Skeletal muscle cell (primary cell): Measurements from ENCODE around the gene CNOT11.
"Not testable (repeated sequence)": the region's sequence is repeated elsewhere in the genome, so short reads cannot be mapped to it uniquely, and the experiment has no call there.

Experiments used
- DNase-seq: peaks from one replicate; pipeline ENCODE4 v3.0.0-alpha.2; 2010; ENCODE audit warnings: low read depth
- H3K4me3 ChIP-seq: 2 replicates; pipeline ENCODE4 v1.5.1; 2011; ENCODE audit warnings: low read depth, mild to moderate bottlenecking, control low read depth, low read length, moderate library complexity

CNOT11 gene

DNA sequence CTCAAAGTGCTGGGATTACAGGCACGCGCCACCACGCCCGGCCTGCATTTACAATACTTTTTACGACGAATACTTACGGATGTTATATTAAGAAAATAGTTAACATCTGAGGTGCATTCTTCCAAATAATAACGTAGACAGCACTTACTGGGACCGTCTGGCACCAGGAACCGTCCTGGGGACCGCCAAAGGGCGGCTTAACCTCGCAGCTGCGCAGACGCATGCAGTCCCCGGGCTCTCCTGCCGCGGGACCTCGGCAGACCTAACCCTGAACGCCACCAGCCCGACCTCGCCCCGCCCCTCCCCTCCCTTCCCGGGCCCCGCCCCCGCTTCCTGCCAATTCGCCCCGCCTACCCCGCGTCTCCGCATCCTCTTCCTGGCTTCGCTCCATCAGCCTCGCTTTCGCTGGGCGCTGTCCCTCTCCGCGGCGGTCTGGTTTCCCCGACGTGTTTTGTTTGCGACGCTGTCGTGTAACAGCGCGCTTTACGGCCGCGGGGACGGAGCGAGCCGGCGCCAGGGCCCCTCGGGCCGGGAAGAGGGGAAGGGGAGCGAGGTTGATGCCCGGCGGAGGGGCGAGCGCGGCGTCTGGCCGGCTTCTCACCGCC is at the start of gene CNOT11:
CNOT11 (plus strand) TSS at position 479 of the 605 bp plus-strand sequence; CDS start at position 558, 79 bp downstream.
- peak; percentile 94 for DNase-seq
- H3K4me3 ChIP-seq, result peak within 1 kb of the TSS; percentile 99

DNA sequence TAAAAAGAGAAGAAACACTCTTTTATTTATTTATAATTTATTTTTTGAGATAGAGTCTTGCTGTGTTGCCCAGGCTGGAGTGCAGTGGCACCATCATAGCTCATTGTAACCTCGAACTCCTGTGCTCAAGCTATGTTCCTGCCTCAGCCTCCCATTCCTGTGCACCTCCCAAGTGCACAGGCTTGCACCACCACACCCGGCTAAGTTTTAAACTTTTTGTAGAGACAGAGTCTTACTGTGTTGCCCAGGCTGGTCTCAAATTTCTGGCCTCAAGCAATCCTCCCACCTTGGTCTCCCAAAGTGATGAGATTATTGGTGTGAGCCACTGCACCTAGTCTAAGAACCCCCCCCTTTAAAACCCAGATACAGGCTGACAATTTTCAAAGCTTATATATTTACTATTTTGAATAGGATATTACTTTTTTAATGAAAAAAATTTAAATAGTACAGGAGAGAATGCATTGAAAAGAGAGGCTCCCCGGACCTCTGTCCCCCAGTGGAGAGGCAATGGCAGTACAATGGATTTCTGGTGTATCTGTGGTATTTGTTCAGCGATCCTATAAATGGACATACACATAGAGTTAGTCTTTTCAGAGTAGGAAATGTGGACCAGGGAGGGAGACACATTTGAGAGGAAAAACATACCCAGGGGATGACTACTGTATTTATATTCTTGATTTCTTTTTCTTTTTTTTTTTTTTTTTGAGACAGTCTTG is 48.1 kb upstream of the CNOT11 start:
- no peak for DNase-seq
- no peak overlapping the region for H3K4me3 ChIP-seq

DNA sequence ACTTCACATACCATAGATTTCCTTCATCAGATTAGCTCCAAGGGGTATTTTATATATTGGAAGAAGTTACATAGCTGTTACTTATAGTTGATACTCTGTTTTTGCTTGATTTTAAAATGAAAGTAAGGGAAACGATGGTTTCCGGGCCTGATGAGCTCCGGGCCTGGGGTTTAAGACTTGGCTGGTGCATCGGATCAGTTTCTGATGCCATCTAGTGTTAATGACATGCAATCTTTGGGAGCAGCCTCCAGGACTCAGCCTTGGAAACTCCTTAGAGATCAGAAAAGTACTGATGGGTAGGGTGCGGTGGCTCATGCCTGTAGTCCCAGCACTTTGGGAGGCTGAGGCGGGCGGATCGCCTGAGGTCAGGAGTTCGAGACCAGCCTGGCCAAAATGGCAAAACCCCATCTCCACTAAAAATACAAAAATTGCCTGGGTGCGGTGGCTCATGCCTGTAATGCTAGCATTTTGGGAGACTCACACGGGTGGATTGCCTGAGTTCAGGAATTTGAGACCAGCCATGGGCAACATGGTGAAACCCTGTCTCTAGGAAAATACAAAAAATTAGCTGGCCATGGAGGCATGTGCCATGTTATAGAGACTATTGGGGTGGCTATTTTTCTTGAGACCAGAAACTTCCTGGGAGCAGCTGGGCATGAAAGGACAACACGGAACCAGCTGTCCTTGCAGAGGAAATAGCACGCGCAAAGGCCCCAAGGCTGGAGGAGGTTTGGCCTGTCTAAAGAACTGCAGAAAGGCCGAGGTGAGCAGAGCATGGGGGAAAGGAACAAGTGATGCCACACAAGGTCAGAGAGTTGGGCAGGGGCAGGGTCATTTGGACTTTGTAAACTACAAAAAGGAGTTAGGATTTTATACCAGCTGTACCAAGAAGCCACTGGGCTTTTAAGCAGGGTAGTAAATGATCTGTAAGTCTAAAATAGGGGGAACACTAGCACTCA is 46.9 kb upstream of the CNOT11 start:
- DNase-seq, result peak; percentile 39
- H3K4me3 ChIP-seq, result peak overlapping the region; percentile 17

DNA sequence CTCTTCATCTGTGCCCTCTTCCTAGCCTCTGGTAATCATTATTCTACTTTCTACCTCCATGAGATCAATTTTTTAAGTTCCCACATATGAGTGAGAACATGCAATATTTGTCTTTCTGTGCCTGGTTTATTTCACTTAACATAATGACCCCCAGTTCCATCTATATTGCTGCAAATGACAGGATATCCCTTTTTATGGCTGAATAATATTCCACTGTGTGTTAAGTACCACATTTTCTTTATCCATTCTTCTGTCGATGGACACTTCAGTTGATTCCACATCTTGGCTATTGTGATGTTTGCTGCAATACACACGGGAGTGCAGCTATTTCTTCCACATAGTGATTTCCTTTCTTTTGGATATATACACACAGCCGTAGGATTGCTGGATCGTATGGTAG is 43.9 kb upstream of the CNOT11 start:
- DNase-seq, result no peak

DNA sequence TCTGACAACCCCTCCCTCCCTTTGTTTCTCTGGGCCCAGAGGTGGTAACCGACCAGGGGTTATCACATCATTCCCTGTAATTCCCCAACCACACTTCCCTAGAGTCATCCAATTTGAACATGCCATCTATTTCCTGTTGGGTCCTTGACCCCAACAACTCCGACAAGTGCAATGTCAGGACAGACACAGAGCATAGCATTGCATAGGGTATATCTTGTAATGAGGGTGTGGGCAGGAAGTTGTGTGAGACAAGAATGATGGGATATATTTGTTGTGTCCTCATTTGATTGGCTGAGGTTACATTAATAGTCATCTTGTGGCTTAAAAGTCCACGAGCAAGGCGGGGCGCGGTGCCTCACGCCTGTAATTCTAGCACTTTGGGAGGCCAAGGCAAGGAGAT is 33.4 kb upstream of the CNOT11 start:
- no peak for DNase-seq
- H3K4me3 ChIP-seq, result no peak overlapping the region

More for the DNA sequence above, 43.9 kb upstream of the CNOT11 start:
- H3K4me3 ChIP-seq, result no peak overlapping the region

DNA sequence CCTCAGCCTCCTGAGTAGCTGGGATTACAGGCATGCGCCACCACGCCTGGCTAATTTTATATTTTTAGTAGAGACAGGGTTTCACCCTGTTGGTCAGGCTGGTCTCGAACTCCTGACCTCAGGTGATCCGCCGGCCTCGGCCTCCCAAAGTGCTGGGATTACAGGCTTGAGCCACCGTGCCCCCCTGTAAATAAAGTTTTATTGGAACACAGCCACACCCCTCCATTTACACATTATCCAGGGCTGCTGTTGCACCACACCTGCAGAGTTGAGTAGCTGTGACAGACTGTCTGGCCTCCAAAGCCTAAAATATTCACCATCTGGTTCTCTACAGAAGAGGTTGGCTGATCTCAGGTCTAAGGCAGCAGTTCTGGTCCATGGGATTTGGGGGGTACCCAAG is 32.6 kb upstream of the CNOT11 start:
- DNase-seq, H3K4me3 ChIP-seq: not testable (repeated sequence)

DNA sequence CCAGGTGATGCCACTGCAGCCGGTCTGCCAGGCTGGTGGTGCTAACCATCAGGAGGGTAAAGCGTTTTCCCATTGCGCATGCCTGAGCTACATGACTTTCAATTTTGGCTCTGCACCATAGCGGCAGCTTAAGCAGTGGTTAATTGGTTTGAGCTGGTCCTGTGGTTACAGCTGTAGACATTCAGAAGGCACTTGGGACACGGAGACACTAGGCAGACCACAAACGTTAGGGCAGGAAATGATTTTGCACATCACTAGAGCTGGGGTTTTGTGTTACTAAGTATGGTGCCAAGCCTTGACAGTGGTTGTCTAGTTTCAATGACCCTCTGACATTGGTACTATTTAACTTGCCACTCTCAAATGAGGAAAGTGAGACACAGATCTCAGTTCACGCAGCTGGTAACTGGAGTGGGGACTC is 28.9 kb upstream of the CNOT11 start:
- H3K4me3 ChIP-seq, result no peak overlapping the region
- DNase-seq, result no peak

DNA sequence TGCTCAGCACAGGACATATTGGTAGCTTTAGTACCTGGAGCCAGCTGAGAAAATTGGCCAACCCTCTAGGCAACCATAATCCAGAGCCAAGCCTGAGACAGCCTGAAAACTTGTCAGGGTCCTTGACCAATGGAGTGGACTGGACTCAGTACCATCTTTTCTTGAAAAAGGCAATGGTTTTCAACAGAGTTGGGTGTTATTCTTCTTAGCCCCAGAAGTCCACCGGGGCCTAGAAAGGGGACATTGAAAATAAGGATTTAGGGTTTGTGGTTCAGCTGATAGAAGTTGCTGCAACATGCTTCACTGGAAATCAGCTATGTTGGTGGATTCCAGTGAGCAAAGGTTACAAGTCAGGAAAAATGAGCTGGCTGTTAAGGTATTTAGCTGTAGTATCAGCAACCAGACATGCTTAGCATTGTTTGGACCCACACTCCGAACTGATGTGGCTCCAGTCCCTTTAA is 22.1 kb upstream of the CNOT11 start:
- no peak for DNase-seq
- no peak overlapping the region for H3K4me3 ChIP-seq

DNA sequence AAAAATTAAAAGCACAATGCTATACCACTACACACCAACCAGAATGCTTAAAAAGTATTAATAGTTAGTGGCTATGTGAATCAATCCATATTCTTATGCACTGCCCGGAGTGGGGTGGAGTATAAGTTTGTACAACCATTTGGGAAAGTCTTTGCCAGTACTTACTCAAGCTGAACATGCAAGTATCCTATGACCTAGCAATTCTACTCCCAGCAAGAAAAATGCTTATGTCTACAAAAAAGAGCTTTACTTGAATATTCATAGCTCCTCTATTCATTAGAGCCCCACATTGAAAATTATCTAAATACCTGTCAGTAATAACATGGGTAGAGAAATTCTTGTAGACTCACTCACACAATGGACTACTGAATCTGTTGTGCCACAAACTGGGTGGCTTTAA is 21.4 kb upstream of the CNOT11 start:
- no peak overlapping the region for H3K4me3 ChIP-seq
- no peak for DNase-seq

DNA sequence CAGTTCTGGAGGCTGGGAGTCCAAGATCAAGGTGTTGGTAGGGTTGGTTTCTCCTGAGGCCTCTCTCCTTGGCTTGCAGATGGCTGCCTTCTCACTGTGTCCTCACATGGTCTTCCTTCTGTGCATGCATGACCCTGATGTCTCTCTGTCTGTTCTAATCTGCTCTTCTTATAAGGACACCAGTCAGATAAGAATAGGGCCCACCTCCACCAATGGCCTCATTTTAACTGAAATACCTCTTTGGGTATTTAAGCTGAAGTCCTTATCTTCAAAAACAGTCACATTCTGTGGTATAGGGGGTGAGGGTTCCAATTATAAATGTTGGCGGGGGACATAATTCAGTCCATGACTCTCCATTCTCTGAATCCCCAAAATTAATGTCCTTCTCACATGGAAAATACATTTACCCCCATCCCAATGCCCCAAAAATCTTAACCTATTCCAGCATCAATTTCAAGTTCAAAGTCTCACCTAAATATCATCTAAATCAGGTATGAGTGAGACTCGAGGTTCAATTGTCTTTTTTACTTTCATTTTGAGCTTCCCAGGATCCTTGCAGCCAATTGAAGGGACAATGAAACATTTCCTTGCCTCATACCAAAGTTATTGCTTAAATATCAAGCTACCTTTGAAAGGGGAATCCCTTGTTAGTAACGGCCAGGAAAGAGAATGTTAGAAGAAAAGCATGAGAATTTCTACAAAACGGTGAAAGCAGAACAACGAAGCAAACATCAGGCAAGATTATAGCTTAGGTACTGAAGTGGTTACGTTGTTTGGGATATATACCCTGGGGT is 20.6 kb upstream of the CNOT11 start:
- no peak for DNase-seq
- no peak overlapping the region for H3K4me3 ChIP-seq

DNA sequence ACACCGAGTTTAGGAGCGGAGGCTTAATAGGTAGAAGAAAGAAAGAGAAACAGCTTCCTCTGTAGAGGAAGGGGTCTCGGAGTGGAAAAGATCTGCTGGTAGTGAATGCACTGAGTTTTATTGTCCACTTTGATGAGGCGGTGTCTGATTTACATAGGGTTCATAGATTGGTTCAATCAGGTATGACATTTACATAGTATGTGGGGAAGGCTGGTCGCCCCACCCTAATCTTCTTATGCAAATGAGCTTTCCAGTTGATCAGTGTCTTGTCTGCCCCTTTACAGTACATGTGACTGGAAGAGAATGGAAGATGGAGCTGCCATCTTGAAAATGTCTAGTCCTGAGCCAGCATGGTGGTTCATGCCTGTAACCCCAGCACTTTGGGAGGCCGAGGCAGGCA is 19.9 kb upstream of the CNOT11 start:
- H3K4me3 ChIP-seq, result no peak overlapping the region
- no peak for DNase-seq

DNA sequence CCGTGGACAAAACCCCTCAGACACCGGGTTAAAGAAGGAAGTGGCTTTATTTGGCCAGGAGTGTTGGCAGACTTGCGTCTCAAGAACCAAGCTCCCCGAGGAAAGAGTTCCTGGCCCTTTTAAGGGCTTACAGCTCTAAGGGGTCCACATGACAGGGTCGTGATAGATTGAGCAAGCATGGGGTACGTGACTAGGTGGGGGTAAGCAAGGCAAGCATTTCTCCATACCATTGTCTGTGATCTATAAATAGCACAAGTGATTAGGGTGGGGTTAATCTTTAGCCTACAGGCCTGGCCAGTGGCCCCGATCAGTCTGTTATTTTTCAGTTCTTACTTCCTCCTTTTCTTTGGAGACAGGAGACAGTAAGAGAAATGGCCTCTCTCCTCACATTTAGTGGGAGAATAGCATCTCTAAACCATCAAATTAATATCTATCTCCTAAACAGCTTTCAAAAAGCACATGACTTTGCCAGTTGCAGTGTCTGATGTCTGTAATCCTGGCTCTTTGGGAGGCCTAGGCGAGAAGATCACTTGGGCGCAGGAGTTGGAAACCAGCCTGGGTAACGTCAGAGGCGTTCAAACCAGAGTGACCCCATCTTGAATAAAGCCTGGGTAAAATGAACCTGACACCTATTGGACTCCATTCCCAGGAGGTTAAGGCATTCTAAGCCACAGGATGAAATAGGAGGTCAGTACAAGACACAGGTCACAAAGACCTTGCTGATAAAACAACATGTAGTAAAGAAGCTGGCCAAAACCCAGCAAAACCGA is 18.3 kb upstream of the CNOT11 start:
- H3K4me3 ChIP-seq, result no peak overlapping the region
- DNase-seq, result no peak

DNA sequence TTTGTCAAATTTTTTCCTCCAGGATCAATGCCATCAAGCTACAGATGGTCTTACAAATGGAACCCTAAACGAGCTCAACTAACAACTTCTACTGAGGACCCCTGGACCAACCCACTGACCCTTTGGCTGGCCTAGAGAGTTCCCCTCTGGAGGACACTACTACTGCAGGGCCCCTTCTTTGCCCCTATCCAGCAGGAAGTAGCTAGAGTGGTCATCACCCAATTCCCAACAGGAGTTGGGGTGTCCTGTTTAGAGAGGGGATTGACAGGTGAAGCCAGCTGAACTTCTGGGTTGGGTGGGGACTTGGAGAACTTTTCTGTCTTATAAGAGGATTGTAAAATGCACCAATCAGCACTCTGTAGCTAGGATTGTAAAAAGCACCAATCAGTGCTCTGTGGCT is 16.7 kb upstream of the CNOT11 start:
- H3K4me3 ChIP-seq, DNase-seq: not testable (repeated sequence)

DNA sequence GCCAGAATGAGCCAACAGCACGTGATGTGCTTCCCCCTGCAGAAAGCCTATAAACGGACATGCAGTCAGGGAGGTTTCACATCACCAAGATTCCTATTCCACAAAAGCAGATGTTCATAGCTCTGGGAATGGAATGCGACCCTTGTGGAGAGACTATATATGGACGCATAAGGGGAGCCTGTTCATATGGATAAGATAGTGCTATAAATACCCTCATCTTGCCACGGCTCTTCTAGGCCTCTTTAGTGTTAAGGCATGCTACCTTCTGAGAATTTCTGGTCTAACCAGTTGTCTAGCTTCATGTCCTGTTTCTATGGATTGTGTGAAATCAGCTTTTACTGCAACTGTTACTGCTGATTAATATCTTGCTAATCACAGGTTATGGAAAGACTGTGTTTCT is 14.7 kb upstream of the CNOT11 start:
- DNase-seq, H3K4me3 ChIP-seq: not testable (repeated sequence)

DNA sequence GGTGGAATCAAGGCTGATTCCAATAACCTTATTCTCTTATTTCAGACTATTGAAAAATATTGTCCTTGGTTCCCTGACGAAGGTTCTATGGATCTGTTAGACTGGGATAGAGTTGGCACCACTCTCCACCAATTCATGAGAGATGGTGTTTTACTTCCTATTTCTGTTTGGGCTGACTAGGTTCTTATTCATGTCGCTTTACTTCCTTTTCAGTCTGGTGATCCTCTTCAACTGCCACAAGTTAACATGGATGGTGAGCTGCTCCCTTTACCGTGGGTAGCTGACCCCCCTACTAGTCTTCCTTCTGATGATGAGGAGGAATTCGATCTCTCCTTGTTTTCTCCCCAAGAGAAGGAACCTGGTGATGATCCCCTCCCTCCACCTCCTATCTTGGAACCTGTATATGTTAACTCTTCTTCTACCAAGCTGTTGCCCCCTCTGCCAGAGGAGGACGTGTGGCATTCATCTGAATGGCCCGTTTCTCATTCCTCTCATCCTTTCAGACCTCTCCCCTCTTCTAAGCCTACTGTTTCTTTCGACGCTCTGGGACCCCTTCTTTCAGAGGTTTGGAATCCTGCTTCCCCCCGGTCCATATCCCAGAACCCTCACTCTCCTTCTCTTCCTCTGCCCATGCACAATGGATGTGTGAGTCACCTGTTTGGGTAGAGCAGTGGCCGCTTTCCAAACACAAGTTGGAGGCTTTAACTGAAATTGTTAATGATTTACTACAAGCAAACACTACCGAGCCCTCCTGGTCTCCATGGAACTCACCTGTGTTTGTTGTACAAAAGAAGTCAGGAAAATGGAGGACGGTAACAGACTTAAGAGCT is 13.5 kb upstream of the CNOT11 start:
- H3K4me3 ChIP-seq, result no peak overlapping the region
- DNase-seq, result no peak

DNA sequence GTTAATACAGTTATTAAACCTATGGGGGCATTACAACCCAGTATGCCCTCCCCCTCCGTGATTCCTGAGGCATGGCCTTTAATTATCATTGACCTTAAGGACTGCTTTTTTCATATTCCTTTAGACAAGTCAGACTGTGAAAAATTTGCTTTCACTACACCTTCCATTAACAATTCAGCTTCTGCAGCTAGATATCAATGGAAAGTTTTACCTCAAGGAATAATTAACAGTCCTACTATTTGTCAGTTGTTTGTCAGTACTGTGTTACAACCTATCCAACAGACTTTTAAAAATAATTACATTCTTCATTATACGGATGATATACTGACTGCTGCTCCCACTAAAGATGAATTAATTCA is 12.9 kb upstream of the CNOT11 start:
- DNase-seq, H3K4me3 ChIP-seq: not testable (repeated sequence)

DNA sequence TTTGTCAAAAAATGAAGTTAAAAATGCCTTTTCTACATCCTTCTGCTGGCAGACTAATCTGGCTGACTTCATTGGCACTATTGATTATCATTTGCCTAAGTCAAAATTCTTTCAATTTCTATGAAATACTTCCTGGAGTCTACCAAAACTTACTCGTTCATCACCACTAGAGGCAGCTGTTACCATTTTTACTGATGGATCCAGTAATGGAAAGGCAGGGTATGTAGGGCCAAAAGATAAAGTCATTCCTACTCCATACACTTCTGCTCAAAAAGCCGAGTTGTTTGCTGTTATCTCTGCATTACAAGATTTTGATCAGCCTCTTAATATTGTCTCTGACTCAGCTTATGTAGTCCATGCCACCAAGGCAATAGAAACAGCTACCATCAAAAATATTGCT is 12.0 kb upstream of the CNOT11 start:
- H3K4me3 ChIP-seq, DNase-seq: not testable (repeated sequence)

DNA sequence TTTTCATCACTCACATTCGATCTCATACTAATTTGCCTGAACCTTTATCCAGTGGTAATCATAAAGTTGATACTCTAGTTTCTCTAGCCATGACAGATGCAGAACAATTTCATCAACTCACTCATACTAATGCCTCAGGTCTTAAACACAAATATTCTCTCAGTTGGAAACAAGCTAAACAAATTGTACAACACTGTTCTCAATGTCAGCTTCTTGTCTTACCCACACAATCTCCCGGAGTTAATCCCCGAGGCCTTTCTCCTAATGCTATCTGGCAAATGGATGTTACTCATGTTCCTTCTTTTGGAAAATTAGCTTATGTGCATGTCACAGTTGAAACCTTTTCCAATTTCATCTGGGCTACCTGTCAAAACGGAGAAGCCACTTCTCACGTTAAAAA is 11.5 kb upstream of the CNOT11 start:
- DNase-seq, result no peak
- no peak overlapping the region for H3K4me3 ChIP-seq
